ENCODE measurements around the gene SLC16A7.

- TF ChIP-seq POLR2A (IDR thresholded peaks at IDR 0.05; ENCODE audit: low read length) (no peak), GATA1 (IDR thresholded peaks at IDR 0.05; ENCODE audit: low read depth, low read length) (no peak)
Measured at GRCh38 chr12:59716043-59716442, 120.2 kb downstream of the SLC16A7 start.

Measured in erythroblast (primary cell).